Lower leg skin (tissue), 4 donors: Measurements from ENCODE around the gene WNT7A. TPM values are rescaled to one million over a fixed set of nuclear protein-coding genes. Genes with fewer than 3 reads are reported as not detected.

Source experiments
- DNase-seq, 2 donors: peaks; one replicate each; pipeline ENCODE4 v3.0.0-alpha.2; 2019; ENCODE audit warnings: low spot score in 2 of 2
- H3K4me3 ChIP-seq: fragments of 200-600 bp; sonication (generic); 2 replicates; pipeline ENCODE4 v1.5.1; 2017; ENCODE audit warnings: mild to moderate bottlenecking, low read depth; ENCODE audit not compliant: poor library complexity, severe bottlenecking
- CTCF ChIP-seq, 3 donors: fragments of 450-650 bp; IDR thresholded peaks; one replicate each; pipeline ENCODE4 v1.5.1; 2016; ENCODE audit warnings: antibody characterized with exemption in 3 of 3, mild to moderate bottlenecking in 3 of 3, moderate library complexity in 2 of 3
- POLR2A ChIP-seq, 2 donors: fragments of 450-650 bp; IDR thresholded peaks; one replicate each; pipeline ENCODE4 v1.6.1; 2016 to 2017; ENCODE audit warnings: antibody characterized with exemption in 2 of 2, mild to moderate bottlenecking in 1 of 2, moderate library complexity in 1 of 2
- WGBS, 2 donors: methylation state at CpG; one replicate each; pipeline ENCODE4 v1.1.5; 2018; 5-methylcytosine and 5-hydroxymethylcytosine counted together
- intact Hi-C: fragments of 100-400 bp; cut with DNase I; formaldehyde crosslinking; loops from one replicate; pipeline ENCODE4 v1.15.0; 2023; ENCODE audit warnings: low total_unique reads
- total RNA-seq, 4 donors: library from RNA; depleted of rRNA; stranded (reverse); fragments of >200 nt; gene quantifications; one replicate each; pipeline ENCODE4 v1.1.0, GENCODE V29; 2016

Gene WNT7A
- total RNA-seq, 4 donors from 2014 or later: 0.49 to 2.4 (median 0.68) TPM

- intact Hi-C loops: loop anchor here (10.0 kb wide), 1 partner anchor 792 kb away; no protein-coding TSS in a partner anchor
- H3K4me3 ChIP-seq: no peak overlapping the region
- TF ChIP-seq CTCF (IDR thresholded peaks at IDR 0.05) (no peak), POLR2A (IDR thresholded peaks at IDR 0.05) (no peak)
- WGBS, 2 donors: 70 to 72% methylated on average over 4 of the region's 4 CpGs
- peak in 1 of 2 donors; percentile 63 for DNase-seq
Measured at GRCh38 chr3:13886593-13887129, 6.8 kb upstream of the WNT7A start.

- 33 to 41% methylated on average over 8 of the region's 8 CpGs for WGBS, 2 donors
- peak in 1 of 2 donors; percentile 48 for DNase-seq
- intact Hi-C loops: loop anchor here (10.0 kb wide), 1 partner anchor 791 kb away; no protein-coding TSS in a partner anchor
- no peak for TF ChIP-seq POLR2A (IDR thresholded peaks at IDR 0.05)
- no peak for TF ChIP-seq CTCF (IDR thresholded peaks at IDR 0.05)
- H3K4me3 ChIP-seq: no peak overlapping the region
Measured at GRCh38 chr3:13885704-13886010, 5.8 kb upstream of the WNT7A start.

GRCh38 chr3:13884851-13885703, 5.2 kb upstream of the WNT7A start:
- WGBS, 2 donors: 23 to 24% methylated on average over 7 of the region's 7 CpGs
- no peak overlapping the region for H3K4me3 ChIP-seq
- DNase-seq: peak in 1 of 2 donors; percentile 80
- TF ChIP-seq POLR2A (IDR thresholded peaks at IDR 0.05) (no peak), CTCF (IDR thresholded peaks at IDR 0.05) (no peak)
- intact Hi-C loops: loop anchor here (10.0 kb wide), 1 partner anchor 790 kb away; no protein-coding TSS in a partner anchor

GRCh38 chr3:13883681-13884080, 3.8 kb upstream of the WNT7A start:
- no peak for TF ChIP-seq CTCF (IDR thresholded peaks at IDR 0.05)
- no peak for TF ChIP-seq POLR2A (IDR thresholded peaks at IDR 0.05)
- peak in 1 of 2 donors; percentile 52 for DNase-seq
- intact Hi-C loops: loop anchor here (10.0 kb wide), 1 partner anchor 789 kb away; no protein-coding TSS in a partner anchor
- H3K4me3 ChIP-seq: no peak overlapping the region
- 45 to 55% methylated on average over 2 of the region's 2 CpGs for WGBS, 2 donors

- peak in 1 of 2 donors; percentile 46 for DNase-seq
- no peak overlapping the region for H3K4me3 ChIP-seq
- TF ChIP-seq CTCF (IDR thresholded peaks at IDR 0.05) (no peak), POLR2A (IDR thresholded peaks at IDR 0.05) (no peak)
- intact Hi-C loops: loop anchor here (10.0 kb wide), 1 partner anchor 788 kb away; no protein-coding TSS in a partner anchor
- 90 to 92% methylated on average over 3 of the region's 3 CpGs for WGBS, 2 donors
Measured at GRCh38 chr3:13882876-13883275, 3.0 kb upstream of the WNT7A start.
